Measurements from ENCODE around the gene GK.

DNA sequence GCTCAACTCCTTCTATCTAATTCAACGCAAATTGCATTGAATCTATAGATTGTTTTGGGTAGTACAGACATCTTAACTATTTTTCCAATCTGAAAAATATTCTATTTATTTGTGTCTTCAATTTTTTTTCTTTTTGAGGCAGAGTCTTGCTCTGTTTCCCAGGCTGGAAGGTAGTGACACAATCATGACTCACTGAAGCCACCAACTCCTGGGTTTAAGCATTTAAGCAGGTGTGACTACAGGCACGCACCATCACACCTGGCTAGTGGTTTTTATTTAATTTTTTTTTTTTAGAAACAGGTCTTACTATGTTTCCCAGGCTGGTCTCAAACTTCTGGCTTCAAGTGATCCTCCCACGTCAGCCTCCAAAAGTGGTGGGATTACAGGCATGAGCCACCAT, 98.3 kb downstream of the GK start:
- TF ChIP-seq, protein P1, sequence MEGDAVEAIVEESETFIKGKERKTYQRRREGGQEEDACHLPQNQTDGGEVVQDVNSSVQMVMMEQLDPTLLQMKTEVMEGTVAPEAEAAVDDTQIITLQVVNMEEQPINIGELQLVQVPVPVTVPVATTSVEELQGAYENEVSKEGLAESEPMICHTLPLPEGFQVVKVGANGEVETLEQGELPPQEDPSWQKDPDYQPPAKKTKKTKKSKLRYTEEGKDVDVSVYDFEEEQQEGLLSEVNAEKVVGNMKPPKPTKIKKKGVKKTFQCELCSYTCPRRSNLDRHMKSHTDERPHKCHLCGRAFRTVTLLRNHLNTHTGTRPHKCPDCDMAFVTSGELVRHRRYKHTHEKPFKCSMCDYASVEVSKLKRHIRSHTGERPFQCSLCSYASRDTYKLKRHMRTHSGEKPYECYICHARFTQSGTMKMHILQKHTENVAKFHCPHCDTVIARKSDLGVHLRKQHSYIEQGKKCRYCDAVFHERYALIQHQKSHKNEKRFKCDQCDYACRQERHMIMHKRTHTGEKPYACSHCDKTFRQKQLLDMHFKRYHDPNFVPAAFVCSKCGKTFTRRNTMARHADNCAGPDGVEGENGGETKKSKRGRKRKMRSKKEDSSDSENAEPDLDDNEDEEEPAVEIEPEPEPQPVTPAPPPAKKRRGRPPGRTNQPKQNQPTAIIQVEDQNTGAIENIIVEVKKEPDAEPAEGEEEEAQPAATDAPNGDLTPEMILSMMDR (IDR thresholded peaks at IDR 0.05) = no peak
- no peak for TF ChIP-seq POLR2A (IDR thresholded peaks at IDR 0.05)

Measured in testis (tissue), 2 donors.